K562 (cell line): ENCODE measurements around the gene TMTC2. TPM values are rescaled to one million over a fixed set of nuclear protein-coding genes. Genes with fewer than 3 reads are reported as not detected.

ENCODE experiments used
- ATAC-seq: fragments of 200-7000 bp; cut with Tn5 transposase; 3 replicates; pipeline ENCODE4 v1.9.1; 2020; ENCODE audit warnings: moderate library complexity
- BruUV-seq: library from RNA; stranded (reverse); fragments of 400-500 nt; replicated peaks from 2 replicates; lab custom pipeline; 2021; lab: Mats Ljungman, UMichigan
- CTCF ChIA-PET: fragments of 300-600 bp; formaldehyde crosslinking; extraction: SDS; loops from one replicate; lab custom pipeline; 2021; ENCODE audit warnings: low intra/inter-chr PET ratio; lab: Yijun Ruan, JAX
- POLR2A ChIA-PET: fragments of 300-600, 350-650 bp; sonication (Branson Sonifier 250); formaldehyde crosslinking; extraction: SDS; loops from one replicate; lab custom pipeline; 2021; ENCODE audit warnings: antibody characterized with exemption, inconsistent platforms; lab: Yijun Ruan, JAX
- DNase-seq, 4 experiments: peaks; one replicate each; pipeline versions ENCODE4 v3.0.0 to v3.0.0-alpha.2; 2011 to 2018; ENCODE audit warnings: low spot score in 3 of 4, mixed read lengths in 3 of 4; ENCODE audit errors: extremely low read depth in 1 of 4
- FAIRE-seq: peaks from 2 replicates; lab custom pipeline; 2011; peaks lifted over from hg19 to GRCh38; lab: Jason Lieb, UNC
- H2AFZ ChIP-seq: 2 replicates; pipeline ENCODE4 v1.6.0; 2011; ENCODE audit warnings: low read depth, low read length, control low read depth, inconsistent platforms
- H3K27ac ChIP-seq: fragments of 200-600 bp; 3 replicates; pipeline ENCODE4 v1.8.0; 2011; ENCODE audit warnings: low read depth, mild to moderate bottlenecking, control low read depth, inconsistent platforms, low read length, moderate library complexity, mixed read lengths; ENCODE audit errors: extremely low read depth
- H3K27me3 ChIP-seq, 2 experiments: fragments of 300-600 bp in 1 of 2; 2 replicates in 1 of 2; 3 replicates in 1 of 2; pipeline versions ENCODE4 v1.6.0 to v1.8.0; 2011; ENCODE audit warnings: inconsistent platforms in 2 of 2, low read length in 2 of 2, mild to moderate bottlenecking in 1 of 2, mixed read lengths in 1 of 2, moderate library complexity in 1 of 2; ENCODE audit not compliant: control insufficient read depth in 2 of 2, insufficient read depth in 2 of 2
- H3K36me3 ChIP-seq: fragments of 300-600 bp; 3 replicates; pipeline ENCODE4 v1.8.0; 2011; ENCODE audit warnings: mild to moderate bottlenecking, low read length, inconsistent platforms; ENCODE audit not compliant: control insufficient read depth, insufficient read depth
- H3K4me1 ChIP-seq, 2 experiments: fragments of 200-600 bp in 1 of 2; replicated peaks in 1 of 2; 2 replicates in 1 of 2; 3 replicates in 1 of 2; pipeline versions ENCODE4 v1.5.1 to v1.8.0; 2011; ENCODE audit warnings: inconsistent platforms in 2 of 2, low read length in 2 of 2, mild to moderate bottlenecking in 1 of 2, mixed read lengths in 1 of 2, moderate library complexity in 1 of 2; ENCODE audit not compliant: control insufficient read depth in 2 of 2, insufficient read depth in 2 of 2
- H3K4me2 ChIP-seq: 2 replicates; pipeline ENCODE4 v1.6.1; 2011; ENCODE audit warnings: low read length, control low read depth, inconsistent platforms, mixed read lengths; ENCODE audit not compliant: insufficient read depth
- H3K4me3 ChIP-seq: fragments of 200-600 bp; sonication (generic), shearing (Covaris generic); 2 replicates; pipeline ENCODE4 v1.5.1; 2016; ENCODE audit warnings: control low read depth, inconsistent platforms
- H3K79me2 ChIP-seq: fragments of 200-600 bp; 3 replicates; pipeline ENCODE4 v1.8.0; 2011; ENCODE audit warnings: low read length, inconsistent platforms; ENCODE audit not compliant: control insufficient read depth, insufficient read depth
- H3K9ac ChIP-seq, 2 experiments: 2 replicates each; pipeline versions ENCODE4 v1.6.0 to v1.6.1; 2011; ENCODE audit warnings: low read depth in 2 of 2, low read length in 2 of 2, control low read depth in 1 of 2, inconsistent platforms in 1 of 2, mild to moderate bottlenecking in 1 of 2, mixed read lengths in 1 of 2; ENCODE audit not compliant: insufficient read depth in 1 of 2
- H3K9me1 ChIP-seq: one replicate; pipeline ENCODE4 v1.6.0; 2011; ENCODE audit warnings: inconsistent platforms, mild to moderate bottlenecking, low read length, moderate library complexity; ENCODE audit not compliant: control insufficient read depth, insufficient read depth
- H3K9me3 ChIP-seq: replicated peaks from 2 replicates; pipeline ENCODE4 v1.5.1; 2011; ENCODE audit warnings: low read depth, low read length, inconsistent platforms; ENCODE audit not compliant: control insufficient read depth, insufficient read depth
- H4K20me1 ChIP-seq: replicated peaks from 2 replicates; pipeline ENCODE4 v1.6.1; 2011; ENCODE audit warnings: low read length, inconsistent platforms, mixed read lengths; ENCODE audit not compliant: control insufficient read depth, insufficient read depth
- ATF2 ChIP-seq: sonication (generic); formaldehyde crosslinking; IDR thresholded peaks from 2 replicates; pipeline ENCODE4 v1.8.1; 2022; ENCODE audit warnings: missing genetic modification reagents
- MCM5 ChIP-seq: fragments of 450-650 bp; IDR thresholded peaks from 2 replicates; pipeline ENCODE4 v1.6.1; 2016; ENCODE audit warnings: low read depth
- MTA3 ChIP-seq: fragments of 450-650 bp; formaldehyde crosslinking; IDR thresholded peaks from 2 replicates; pipeline ENCODE4 v1.6.1; 2017; ENCODE audit warnings: mild to moderate bottlenecking, borderline replicate concordance
- NCOR1 ChIP-seq: fragments of 450-650 bp; IDR thresholded peaks from 2 replicates; pipeline ENCODE4 v1.6.1; 2016; ENCODE audit warnings: mild to moderate bottlenecking, moderate library complexity
- NONO ChIP-seq, 2 experiments: fragments of 200-400 bp in 1 of 2; fragments of 450-650 bp in 1 of 2; formaldehyde crosslinking in 1 of 2; IDR thresholded peaks; 2 replicates each; pipeline ENCODE4 v1.6.1; 2017; ENCODE audit warnings: low read depth in 2 of 2, mild to moderate bottlenecking in 2 of 2, moderate library complexity in 2 of 2, low read length in 1 of 2
- NR3C1 ChIP-seq: sonication (generic); formaldehyde crosslinking; IDR thresholded peaks from 2 replicates; pipeline ENCODE4 v1.8.1; 2022; ENCODE audit warnings: missing genetic modification reagents
- PHF20 ChIP-seq: fragments of 450-650 bp; IDR thresholded peaks from 2 replicates; pipeline ENCODE4 v1.6.1; 2018; ENCODE audit not compliant: partially characterized antibody
- SNAPC5 ChIP-seq: fragments of 250-450 bp; sonication (Bioruptor Pico); IDR thresholded peaks from 2 replicates; pipeline ENCODE4 v1.8.0; 2021; ENCODE audit warnings: moderate library complexity, mild to moderate bottlenecking, inconsistent platforms
- THRA ChIP-seq: fragments of 450-650 bp; IDR thresholded peaks from 2 replicates; pipeline ENCODE4 v1.6.1; 2017; ENCODE audit warnings: mild to moderate bottlenecking, moderate library complexity
- ZNF263 ChIP-seq: sonication (generic); formaldehyde crosslinking; IDR thresholded peaks from 2 replicates; pipeline ENCODE4 v1.8.0; 2022; ENCODE audit warnings: mild to moderate bottlenecking, missing genetic modification reagents, borderline replicate concordance
- ZNF583 ChIP-seq: fragments of 250-450 bp; sonication (Bioruptor Pico); IDR thresholded peaks from 2 replicates; pipeline ENCODE4 v1.4.0; 2020
- WGBS: fragments of 100-300 bp; shearing (Covaris generic); methylation state at CpG from one replicate; pipeline ENCODE4 v1.1.6; 2016; ENCODE audit warnings: low coverage, mixed read lengths; ENCODE audit not compliant: insufficient coverage; ENCODE audit errors: missing lambda C conversion rate; 5-methylcytosine and 5-hydroxymethylcytosine counted together
- in situ Hi-C: fragments of 300-500 bp; cut with MboI; formaldehyde crosslinking; loops from 4 replicates; pipeline ENCODE4 v1.15.0; 2018; ENCODE audit warnings: inconsistent platforms, mixed read lengths
- intact Hi-C: fragments of 100-400 bp; cut with micrococcal nuclease; formaldehyde crosslinking; loops from 2 replicates; pipeline ENCODE4 v1.14.2; 2022
- polyA plus RNA-seq, 8 experiments: library from polyadenylated mRNA; depleted of rRNA in 4 of 8; stranded (reverse) in 5 of 8; unstranded in 3 of 8; fragments of >200 nt; fragmentation: Nextera tagmentation in 2 of 8; fragmentation: Illumina TruSeq in 1 of 8; extraction: Ambion mirVana in 2 of 8; extraction: Trizol in 1 of 8; gene quantifications; 2 replicates each; pipeline versions ENCODE4 v1.2.1 to v1.2.3, GENCODE V29; 2011 to 2014; ENCODE audit warnings: inconsistent platforms in 1 of 8, missing spikeins in 1 of 8
- total RNA-seq, 7 experiments: library from RNA; depleted of rRNA in 6 of 7; stranded (reverse); fragments of >200 nt in 6 of 7; fragmentation: Illumina TruSeq in 2 of 7; extraction: Trizol in 2 of 7; gene quantifications; 2 replicates each; pipeline versions ENCODE4 v1.2.1 to v1.2.3, GENCODE V29; 2011 to 2021; ENCODE audit warnings: low replicate concordance in 1 of 7

TMTC2 gene
- total and polyA plus RNA-seq, 9 of the 15 experiments (the other 6 are each of a cell fraction or from before 2014, with no cell fraction given), result 0.29 to 1.1 (median 0.55) TPM

GRCh38 chr12:82838827-82839226 lies 152.1 kb downstream of the TMTC2 start:
- BruUV-seq, result no TSS peak
- DNase-seq (no peak), ATAC-seq (no peak), FAIRE-seq (no peak)
- Histone ChIP-seq H3K27me3 (no peaks in the 10 kb centered on the region), H2AFZ (no peak overlapping the region), H3K79me2 (no peaks in the 10 kb centered on the region), H3K4me2 (no peak overlapping the region), H3K4me1 (no peaks in the 10 kb centered on the region), H3K36me3 (no peaks in the 10 kb centered on the region), H3K9me3 (no peaks in the 10 kb centered on the region), H3K27ac (no peak overlapping the region), H3K9ac (no peak overlapping the region), H3K4me3 (no peak overlapping the region)
- in situ Hi-C loops, result no loop called here
- ChIA-PET CTCF (no interaction called here), POLR2A (no interaction called here)
- intact Hi-C loops, result no loop called here
- 0% methylated on average over 1 of the region's 1 CpG for WGBS
- TF ChIP-seq ZNF263 (no peak), NCOR1 (no peak), MTA3 (no peak), THRA (no peak), ATF2 (CRISPR knock-in tag) (no peak), PHF20 (no peak), MCM5 (no peak), SNAPC5 (CRISPR knock-in tag) (no peak), NONO (IDR thresholded peaks at IDR 0.05; ENCODE audit: low read depth in 2 of 2, low read length in 1 of 2) (no peak), ZNF583 (CRISPR knock-in tag) (no peak), NR3C1 (CRISPR knock-in tag) (no peak)
- TF ChIP-seq, all 486 proteins: peak for 0
- H4K20me1 ChIP-seq, result no peaks in the 10 kb centered on the region
- H3K9me1 ChIP-seq, result no peaks in the 10 kb centered on the region
